Loucy (cell line): ENCODE data around the gene CCDC88C.

Experiments
- H2AFZ ChIP-seq: fragments of 200-600 bp; sonication (generic); 2 replicates; pipeline ENCODE4 v1.6.0; 2016; ENCODE audit warnings: antibody characterized with exemption, mild to moderate bottlenecking, low read length, moderate library complexity
- H3F3A ChIP-seq: fragments of 200-600 bp; 2 replicates; pipeline ENCODE4 v1.6.0; 2016; ENCODE audit warnings: antibody characterized with exemption, low read depth, mild to moderate bottlenecking
- H3K27me3 ChIP-seq: fragments of 200-600 bp; sonication (generic); 2 replicates; pipeline ENCODE4 v1.6.1; 2014; ENCODE audit warnings: low read length, mild to moderate bottlenecking; ENCODE audit not compliant: insufficient read depth, poor library complexity, severe bottlenecking
- H3K36me3 ChIP-seq: fragments of 200-600 bp; sonication (generic); 2 replicates; pipeline ENCODE4 v1.6.1; 2016; ENCODE audit warnings: low read length; ENCODE audit not compliant: insufficient read depth
- H3K4me1 ChIP-seq: fragments of 200-600 bp; sonication (generic); 2 replicates; pipeline ENCODE4 v1.5.1; 2014; ENCODE audit warnings: low read length, mild to moderate bottlenecking; ENCODE audit not compliant: insufficient read depth, poor library complexity, severe bottlenecking
- H3K4me2 ChIP-seq: fragments of 200-600 bp; sonication (generic); 2 replicates; pipeline ENCODE4 v1.6.0; 2014; ENCODE audit warnings: antibody characterized with exemption, low read length, low read depth, mild to moderate bottlenecking; ENCODE audit not compliant: poor library complexity, severe bottlenecking
- H3K4me3 ChIP-seq: fragments of 200-600 bp; sonication (generic); 2 replicates; pipeline ENCODE4 v1.5.1; 2014; ENCODE audit warnings: low read length, mild to moderate bottlenecking, mixed read lengths; ENCODE audit not compliant: poor library complexity, severe bottlenecking
- H3K79me2 ChIP-seq: fragments of 200-600 bp; sonication (generic); 2 replicates; pipeline ENCODE4 v1.6.1; 2014; ENCODE audit warnings: low read length; ENCODE audit not compliant: insufficient read depth
- H3K9ac ChIP-seq: fragments of 200-600 bp; sonication (generic); 2 replicates; pipeline ENCODE4 v1.6.0; 2014; ENCODE audit warnings: mild to moderate bottlenecking, low read depth, low read length, moderate library complexity; ENCODE audit not compliant: poor library complexity, severe bottlenecking
- H3K9me2 ChIP-seq: fragments of 200-600 bp; sonication (generic); replicated peaks from 2 replicates; pipeline ENCODE4 v1.6.1; 2016; ENCODE audit warnings: low read depth, low read length, mixed read lengths
- H3K9me3 ChIP-seq: fragments of 200-600 bp; sonication (generic); 2 replicates; pipeline ENCODE4 v1.6.1; 2014; ENCODE audit warnings: mild to moderate bottlenecking, antibody characterized with exemption, low read length, low read depth; ENCODE audit not compliant: insufficient read depth
- H4K20me1 ChIP-seq: fragments of 200-600 bp; sonication (generic); 2 replicates; pipeline ENCODE4 v1.6.0; 2014; ENCODE audit warnings: antibody characterized with exemption, low read length, mild to moderate bottlenecking; ENCODE audit not compliant: insufficient read depth, poor library complexity, severe bottlenecking
- EZH2phosphoT487 ChIP-seq: fragments of 200-600 bp; IDR thresholded peaks from 2 replicates; pipeline ENCODE4 v1.6.1; 2018; ENCODE audit warnings: antibody characterized with exemption, mild to moderate bottlenecking, moderate library complexity, borderline replicate concordance
- TF ChIP-seq, protein P1 (sequence below): fragments of 200-600 bp; sonication (generic); conservative IDR thresholded peaks from 2 replicates; pipeline ENCODE4 v1.5.1; 2014; ENCODE audit warnings: mild to moderate bottlenecking, antibody characterized with exemption, low read length

Gene CCDC88C

DNA sequence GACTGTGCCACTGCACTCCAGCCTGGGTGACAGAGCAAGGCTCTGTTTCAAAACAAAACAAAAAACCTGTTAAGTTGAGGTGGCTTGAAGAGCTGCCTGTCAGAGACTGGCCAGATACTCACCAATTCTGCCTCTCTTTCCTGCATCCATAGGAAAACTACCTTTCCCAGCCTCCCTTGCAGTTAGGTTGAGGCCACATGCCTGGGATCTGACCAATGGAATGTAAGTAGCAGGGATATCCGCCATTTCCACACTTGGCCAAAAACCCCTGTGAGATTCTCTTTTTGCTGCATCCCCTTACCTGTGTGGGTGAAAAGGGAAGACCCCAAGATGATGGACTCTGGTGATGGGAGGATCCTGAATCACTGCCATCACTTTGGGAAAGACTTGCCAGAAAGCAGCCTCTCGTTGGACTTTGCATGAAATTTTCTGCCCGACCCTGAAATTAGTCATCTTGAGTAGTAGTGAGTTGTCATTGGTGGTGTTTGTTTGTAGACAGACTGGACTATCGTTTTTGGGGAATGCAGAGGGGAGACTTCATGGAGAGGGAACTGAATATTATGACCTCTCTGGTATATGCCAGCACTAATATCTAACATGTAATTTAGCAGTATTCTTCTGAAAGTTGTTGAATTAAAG is 187.1 kb downstream of the CCDC88C start:
- Histone ChIP-seq H4K20me1 (peaks cover 10% of the 10 kb centered on the region), H3K4me3 (no peak overlapping the region), H3K9me2 (no peaks in the 10 kb centered on the region), H3K4me2 (peak overlapping the region; percentile 57), H3K79me2 (no peaks in the 10 kb centered on the region), H3K36me3 (no peaks in the 10 kb centered on the region; the same call in 1 of the 2 replicates), H3K4me1 (peaks cover 50% of the 10 kb centered on the region), H3K9ac (no peak overlapping the region), H3K9me3 (no peaks in the 10 kb centered on the region), H3K27me3 (peaks cover 12% of the 10 kb centered on the region), H3F3A (no peaks in the 10 kb centered on the region), H2AFZ (no peak overlapping the region)
- TF ChIP-seq, protein P1, sequence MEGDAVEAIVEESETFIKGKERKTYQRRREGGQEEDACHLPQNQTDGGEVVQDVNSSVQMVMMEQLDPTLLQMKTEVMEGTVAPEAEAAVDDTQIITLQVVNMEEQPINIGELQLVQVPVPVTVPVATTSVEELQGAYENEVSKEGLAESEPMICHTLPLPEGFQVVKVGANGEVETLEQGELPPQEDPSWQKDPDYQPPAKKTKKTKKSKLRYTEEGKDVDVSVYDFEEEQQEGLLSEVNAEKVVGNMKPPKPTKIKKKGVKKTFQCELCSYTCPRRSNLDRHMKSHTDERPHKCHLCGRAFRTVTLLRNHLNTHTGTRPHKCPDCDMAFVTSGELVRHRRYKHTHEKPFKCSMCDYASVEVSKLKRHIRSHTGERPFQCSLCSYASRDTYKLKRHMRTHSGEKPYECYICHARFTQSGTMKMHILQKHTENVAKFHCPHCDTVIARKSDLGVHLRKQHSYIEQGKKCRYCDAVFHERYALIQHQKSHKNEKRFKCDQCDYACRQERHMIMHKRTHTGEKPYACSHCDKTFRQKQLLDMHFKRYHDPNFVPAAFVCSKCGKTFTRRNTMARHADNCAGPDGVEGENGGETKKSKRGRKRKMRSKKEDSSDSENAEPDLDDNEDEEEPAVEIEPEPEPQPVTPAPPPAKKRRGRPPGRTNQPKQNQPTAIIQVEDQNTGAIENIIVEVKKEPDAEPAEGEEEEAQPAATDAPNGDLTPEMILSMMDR: no peak
- TF ChIP-seq EZH2phosphoT487: no peak

DNA sequence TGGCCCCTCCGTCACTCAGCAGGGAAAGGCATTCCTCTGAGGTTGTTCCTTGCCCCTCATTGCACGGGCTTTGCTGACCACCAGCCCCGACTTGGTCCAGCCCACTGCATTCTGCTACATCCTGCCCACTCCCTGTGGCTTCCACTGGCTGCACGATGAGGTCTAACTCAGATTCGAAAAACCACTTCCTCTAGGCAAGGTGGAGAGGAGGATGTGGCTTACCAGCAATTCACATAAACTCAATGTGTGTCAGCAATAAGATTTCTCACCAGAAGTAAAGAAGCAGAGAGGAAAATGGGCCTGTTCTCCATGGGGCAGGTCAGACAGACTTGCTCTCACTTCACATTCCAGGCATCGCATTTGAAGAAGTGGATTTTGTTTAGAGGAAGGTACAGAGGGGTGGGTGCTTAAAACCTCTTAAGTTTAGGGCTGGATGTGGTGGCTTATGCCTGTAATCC is 187.8 kb downstream of the CCDC88C start:
- Histone ChIP-seq H3K9me2 (no peaks in the 10 kb centered on the region), H3K36me3 (no peaks in the 10 kb centered on the region; the same call in 1 of the 2 replicates), H3K27me3 (peaks cover 12% of the 10 kb centered on the region), H3K4me2 (peak overlapping the region; percentile 65), H2AFZ (no peak overlapping the region), H3F3A (no peaks in the 10 kb centered on the region), H3K4me1 (peaks cover 50% of the 10 kb centered on the region), H3K79me2 (no peaks in the 10 kb centered on the region), H3K9me3 (no peaks in the 10 kb centered on the region), H3K4me3 (peak overlapping the region; percentile 29), H4K20me1 (peaks cover 10% of the 10 kb centered on the region), H3K9ac (no peak overlapping the region)
- peak; percentile 63; the same call in 1 of the 2 replicates for TF ChIP-seq EZH2phosphoT487
- TF ChIP-seq, protein P1: no peak

DNA sequence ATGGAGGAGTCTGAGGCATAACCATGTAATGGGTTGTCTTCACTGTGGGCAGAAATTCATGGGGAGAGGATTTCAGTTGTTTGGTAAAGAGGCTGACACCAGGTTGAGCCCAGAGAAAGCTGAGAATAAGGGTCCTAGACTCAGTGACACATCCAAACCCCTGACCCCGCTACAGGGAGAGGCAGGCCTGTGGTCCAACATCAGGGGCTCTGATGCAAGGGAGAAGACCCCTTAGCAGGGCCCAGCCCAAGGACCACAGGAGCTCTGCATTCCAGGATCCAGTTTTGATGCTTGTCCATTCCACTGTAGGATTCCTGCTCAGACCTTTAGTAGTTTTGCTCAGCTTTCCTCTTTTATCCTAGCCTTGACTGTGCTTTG is 188.6 kb downstream of the CCDC88C start:
- no peaks in the 10 kb centered on the region for H3F3A ChIP-seq
- H3K9me3 ChIP-seq: no peaks in the 10 kb centered on the region
- H3K4me2 ChIP-seq: peak overlapping the region; percentile 65
- no peak overlapping the region for H2AFZ ChIP-seq
- H3K36me3 ChIP-seq: no peaks in the 10 kb centered on the region; the same call in 1 of the 2 replicates
- TF ChIP-seq, protein P1: no peak
- no peak for TF ChIP-seq EZH2phosphoT487
- peaks cover 51% of the 10 kb centered on the region for H3K4me1 ChIP-seq
- no peaks in the 10 kb centered on the region for H3K9me2 ChIP-seq
- H3K79me2 ChIP-seq: no peaks in the 10 kb centered on the region
- H3K9ac ChIP-seq: no peak overlapping the region
- peaks cover 12% of the 10 kb centered on the region for H3K27me3 ChIP-seq
- H4K20me1 ChIP-seq: peaks cover 10% of the 10 kb centered on the region
- peak overlapping the region; percentile 29 for H3K4me3 ChIP-seq
